B cell (primary cell): ENCODE data around the gene VAMP7. TPM values are rescaled to one million over a fixed set of nuclear protein-coding genes. Genes with fewer than 3 reads are reported as not detected.
"Not testable (repeated sequence)": the region's sequence is repeated elsewhere in the genome, so short reads cannot be mapped to it uniquely, and the experiment has no call there.

Experiments used
- ATAC-seq: fragments of 200-7000 bp; cut with Tn5 transposase; one replicate; pipeline ENCODE4 v1.10.0; 2021; ENCODE audit warnings: low read depth, mild to moderate bottlenecking, moderate number of reproducible peaks, moderate library complexity
- CTCF ChIA-PET: fragments of 350-600 bp; sonication (Branson Sonifier 250); formaldehyde crosslinking; loops from one replicate; lab custom pipeline; 2021; ENCODE audit warnings: antibody characterized with exemption, inconsistent platforms; lab: Charles Lee
- POLR2A ChIA-PET: fragments of 350-600 bp; sonication (Branson Sonifier 250); formaldehyde crosslinking; loops from one replicate; lab custom pipeline; 2021; ENCODE audit warnings: antibody characterized with exemption; lab: Charles Lee
- DNase-seq: peaks from one replicate; pipeline ENCODE4 v3.0.0; 2013
- H2AFZ ChIP-seq: 2 replicates; pipeline ENCODE4 v1.6.1; 2012; ENCODE audit warnings: mild to moderate bottlenecking, low read depth, low read length; ENCODE audit not compliant: insufficient read depth, poor library complexity, severe bottlenecking
- H3K27ac ChIP-seq, 2 donors: 1 replicate in 1 of 2; 2 replicates in 1 of 2; pipeline ENCODE4 v1.5.1; 2012 to 2013; ENCODE audit warnings: low read length in 2 of 2, mild to moderate bottlenecking in 2 of 2, moderate library complexity in 1 of 2
- H3K27me3 ChIP-seq, 4 experiments: fragments of 200-600 bp in 1 of 4; sonication (generic) in 1 of 4; replicated peaks in 1 of 4; 1 replicate in 2 of 4; 2 replicates in 2 of 4; pipeline versions ENCODE4 v1.6.1 to v1.7.0; 2013 to 2016; ENCODE audit warnings: low read length in 3 of 4, mild to moderate bottlenecking in 2 of 4, mixed read lengths in 1 of 4, moderate library complexity in 1 of 4; ENCODE audit not compliant: insufficient read depth in 4 of 4, control insufficient read depth in 3 of 4; ENCODE audit errors: control extremely low read depth in 1 of 4
- H3K36me3 ChIP-seq, 2 experiments: replicated peaks in 1 of 2; 1 replicate in 1 of 2; 2 replicates in 1 of 2; pipeline versions ENCODE4 v1.6.1 to v1.7.1; 2013; ENCODE audit warnings: low read length in 1 of 2; ENCODE audit not compliant: insufficient read depth in 2 of 2, control insufficient read depth in 1 of 2; ENCODE audit errors: control extremely low read depth in 1 of 2, extremely low read depth in 1 of 2
- H3K4me1 ChIP-seq, 2 donors: fragments of 200-600 bp in 1 of 2; sonication (generic) in 1 of 2; 1 replicate in 1 of 2; 2 replicates in 1 of 2; pipeline versions ENCODE4 v1.5.1 to v1.6.1; 2013 to 2017; ENCODE audit warnings: low read length in 2 of 2; ENCODE audit not compliant: control insufficient read depth in 2 of 2, insufficient read depth in 2 of 2
- H3K4me2 ChIP-seq: replicated peaks from 2 replicates; pipeline ENCODE3; 2012; ENCODE audit warnings: mild to moderate bottlenecking, low read depth, low read length; ENCODE audit not compliant: poor library complexity, severe bottlenecking
- H3K4me3 ChIP-seq, 5 experiments: fragments of 200-600 bp in 1 of 5; sonication (generic) in 1 of 5; 1 replicate in 3 of 5; 2 replicates in 2 of 5; pipeline versions ENCODE4 v1.5.1 to v1.7.0; 2011 to 2016; ENCODE audit warnings: low read length in 4 of 5, mild to moderate bottlenecking in 4 of 5, low read depth in 2 of 5, control low read depth in 1 of 5, moderate library complexity in 1 of 5; ENCODE audit not compliant: insufficient read depth in 1 of 5; ENCODE audit errors: control extremely low read depth in 1 of 5, extremely low read depth in 1 of 5
- H3K79me2 ChIP-seq: fragments of 200-600 bp; sonication (generic); one replicate; pipeline ENCODE4 v1.6.0; 2016; ENCODE audit warnings: low read length; ENCODE audit not compliant: control insufficient read depth, insufficient read depth
- H3K9ac ChIP-seq: fragments of 200-600 bp; sonication (generic); 2 replicates; pipeline ENCODE4 v1.6.1; 2017; ENCODE audit warnings: mild to moderate bottlenecking, low read length, moderate library complexity
- H3K9me3 ChIP-seq, 3 donors: one replicate each; pipeline versions ENCODE4 v1.6.1 to v1.7.1; 2013; ENCODE audit warnings: low read length in 2 of 3; ENCODE audit not compliant: control insufficient read depth in 2 of 3, insufficient read depth in 1 of 3; ENCODE audit errors: control extremely low read depth in 1 of 3
- H4K20me1 ChIP-seq: 2 replicates; pipeline ENCODE4 v1.6.0; 2012; ENCODE audit warnings: mild to moderate bottlenecking, low read length; ENCODE audit not compliant: insufficient read depth, control insufficient read depth, poor library complexity, severe bottlenecking
- H3K27ac Mint-ChIP-seq: one replicate; pipeline ENCODE4 v1.8.0; 2021; ENCODE audit warnings: mixed read lengths
- H3K27me3 Mint-ChIP-seq: one replicate; pipeline ENCODE4 v1.8.0; 2021; ENCODE audit warnings: mixed read lengths
- H3K4me1 Mint-ChIP-seq: one replicate; pipeline ENCODE4 v1.8.0; 2021; ENCODE audit warnings: mixed read lengths
- H3K4me3 Mint-ChIP-seq: one replicate; pipeline ENCODE4 v1.8.0; 2021; ENCODE audit warnings: mixed read lengths
- H3K9me3 Mint-ChIP-seq: one replicate; pipeline ENCODE4 v1.8.0; 2022; ENCODE audit warnings: mixed read lengths; ENCODE audit not compliant: insufficient read depth
- EZH2 ChIP-seq: IDR thresholded peaks from 2 replicates; pipeline ENCODE4 v1.6.1; 2012; ENCODE audit warnings: borderline replicate concordance, low read depth, mild to moderate bottlenecking, moderate library complexity, low read length; ENCODE audit not compliant: insufficient read depth, poor library complexity, severe bottlenecking
- WGBS: methylation state at CpG from one replicate; pipeline ENCODE4 v1.1.5; 2013; ENCODE audit warnings: missing lambda C conversion rate; ENCODE audit not compliant: insufficient coverage; 5-methylcytosine and 5-hydroxymethylcytosine counted together
- intact Hi-C: fragments of 100-400 bp; cut with micrococcal nuclease; formaldehyde crosslinking; loops from one replicate; pipeline ENCODE4 v1.10.0; 2022
- polyA plus RNA-seq: library from polyadenylated mRNA; depleted of rRNA; stranded (reverse); fragments of >200 nt; gene quantifications from 2 replicates; pipeline ENCODE4 v1.2.3, GENCODE V29; 2012
- total RNA-seq, 2 donors: library from RNA; stranded (reverse); fragments of 120-200 nt in 1 of 2; gene quantifications; 1 replicate in 1 of 2; 2 replicates in 1 of 2; pipeline versions ENCODE4 v1.2.3 to v1.2.4, GENCODE V29; 2013 to 2022
- TF ChIP-seq, protein P1 (sequence below): fragments of 200-600 bp; IDR thresholded peaks from one replicate; pipeline ENCODE4 v1.8.0; 2022; ENCODE audit warnings: antibody characterized with exemption, mild to moderate bottlenecking

Gene VAMP7
- total and polyA plus RNA-seq, 2 donors (not counting 1 experiment from before 2014, with no cell fraction given): 8.8 to 19.7 TPM

DNA sequence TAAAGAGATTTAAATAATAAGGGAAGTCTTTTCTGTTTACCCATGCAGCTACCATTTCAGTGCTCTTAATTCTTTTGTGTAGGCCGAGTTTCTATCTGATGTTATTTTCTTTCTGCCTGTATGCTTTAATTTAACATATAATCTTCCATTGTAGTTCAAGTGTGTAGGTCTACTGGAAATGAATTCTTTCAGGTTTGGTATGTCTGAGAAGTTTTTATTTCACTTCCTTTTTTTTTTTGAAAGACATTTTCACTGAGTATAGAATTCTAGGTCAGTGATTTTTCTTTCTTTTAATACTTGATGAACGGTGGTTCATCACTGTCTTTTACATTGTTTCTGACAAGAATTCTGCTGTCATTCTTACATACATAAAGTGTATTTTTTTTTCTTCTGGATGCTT, 42.1 kb downstream of the VAMP7 start:
- Histone ChIP-seq H3K79me2 (no peaks in the 10 kb centered on the region), H3K27ac (no peak overlapping the region), H3K9me3 (peaks cover 0 to 5% (median 0%) of the 10 kb centered on the region in 3 donors), H4K20me1 (no peaks in the 10 kb centered on the region), H3K9ac (no peak overlapping the region), H3K4me2 (no peak overlapping the region), H3K27me3 (no peaks in the 10 kb centered on the region), H3K36me3 (peaks cover 2 to 12% of the 10 kb centered on the region in 2 experiments), H3K4me3 (no peak overlapping the region), H3K4me1 (no peaks in the 10 kb centered on the region), H2AFZ (no peak overlapping the region)
- Mint-ChIP-seq H3K27me3 (no peaks in the 10 kb centered on the region), H3K4me3 (no peak overlapping the region), H3K9me3 (peaks cover 2% of the 10 kb centered on the region), H3K27ac (no peak overlapping the region), H3K4me1 (peaks cover 9% of the 10 kb centered on the region)
- ATAC-seq: no peak
- ChIA-PET CTCF (no interaction called here), POLR2A (no interaction called here)
- DNase-seq: no peak
- WGBS: no CpG with 5 or more reads among the region's 2 CpGs
- intact Hi-C loops: no loop called here
- TF ChIP-seq EZH2: no peak
- TF ChIP-seq, protein P1, sequence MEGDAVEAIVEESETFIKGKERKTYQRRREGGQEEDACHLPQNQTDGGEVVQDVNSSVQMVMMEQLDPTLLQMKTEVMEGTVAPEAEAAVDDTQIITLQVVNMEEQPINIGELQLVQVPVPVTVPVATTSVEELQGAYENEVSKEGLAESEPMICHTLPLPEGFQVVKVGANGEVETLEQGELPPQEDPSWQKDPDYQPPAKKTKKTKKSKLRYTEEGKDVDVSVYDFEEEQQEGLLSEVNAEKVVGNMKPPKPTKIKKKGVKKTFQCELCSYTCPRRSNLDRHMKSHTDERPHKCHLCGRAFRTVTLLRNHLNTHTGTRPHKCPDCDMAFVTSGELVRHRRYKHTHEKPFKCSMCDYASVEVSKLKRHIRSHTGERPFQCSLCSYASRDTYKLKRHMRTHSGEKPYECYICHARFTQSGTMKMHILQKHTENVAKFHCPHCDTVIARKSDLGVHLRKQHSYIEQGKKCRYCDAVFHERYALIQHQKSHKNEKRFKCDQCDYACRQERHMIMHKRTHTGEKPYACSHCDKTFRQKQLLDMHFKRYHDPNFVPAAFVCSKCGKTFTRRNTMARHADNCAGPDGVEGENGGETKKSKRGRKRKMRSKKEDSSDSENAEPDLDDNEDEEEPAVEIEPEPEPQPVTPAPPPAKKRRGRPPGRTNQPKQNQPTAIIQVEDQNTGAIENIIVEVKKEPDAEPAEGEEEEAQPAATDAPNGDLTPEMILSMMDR: no peak

DNA sequence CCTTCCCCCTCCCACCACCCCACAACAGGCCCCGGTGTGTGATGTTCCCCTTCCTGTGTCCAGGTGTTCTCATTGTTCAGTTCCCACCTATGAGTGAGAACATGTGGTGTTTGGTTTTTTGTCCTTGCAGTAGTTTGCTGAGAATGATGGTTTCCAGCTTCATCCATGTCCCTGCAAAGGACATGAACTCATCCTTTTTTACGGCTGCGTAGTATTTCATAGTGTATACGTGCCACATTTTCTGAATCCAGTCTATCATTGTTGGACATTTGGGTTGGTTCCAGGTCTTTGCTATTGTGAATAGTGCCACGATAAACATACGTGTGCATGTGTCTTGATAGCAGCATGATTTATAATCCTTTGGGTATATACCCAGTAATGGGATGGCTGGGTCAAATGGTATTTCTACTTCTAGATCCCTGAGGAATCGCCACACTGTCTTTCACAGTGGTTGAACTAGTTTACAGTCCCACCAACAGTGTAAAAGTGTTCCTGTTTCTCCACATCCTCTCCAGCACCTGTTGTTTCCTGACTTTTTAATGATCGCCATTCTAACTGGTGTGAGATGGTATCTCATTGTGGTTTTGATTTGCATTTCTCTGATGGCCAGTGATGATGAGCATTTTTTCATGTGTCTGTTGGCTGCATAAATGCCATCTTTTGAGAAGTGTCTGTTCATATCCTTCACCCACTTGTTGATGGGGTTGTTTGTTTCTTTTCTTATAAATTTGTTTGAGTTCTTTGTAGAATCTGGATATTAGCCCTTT, 49.9 kb downstream of the VAMP7 start:
- H3K9me3 Mint-ChIP-seq, H3K4me1 Mint-ChIP-seq, intact Hi-C loops, H2AFZ ChIP-seq, H3K79me2 ChIP-seq, H3K4me3 Mint-ChIP-seq, CTCF ChIA-PET, DNase-seq, H3K9ac ChIP-seq, H3K4me3 ChIP-seq, POLR2A ChIA-PET, H3K27me3 Mint-ChIP-seq, H3K4me1 ChIP-seq, H3K27ac ChIP-seq, H3K27me3 ChIP-seq, H3K4me2 ChIP-seq, H3K27ac Mint-ChIP-seq, ATAC-seq, H4K20me1 ChIP-seq: not testable (repeated sequence)
- peaks cover 0 to 11% of the 10 kb centered on the region in 2 experiments for H3K36me3 ChIP-seq
- WGBS: 100% methylated on average over 3 of the region's 8 CpGs
- peaks cover 0 to 14% (median 9%) of the 10 kb centered on the region in 3 donors for H3K9me3 ChIP-seq
